Measurements from ENCODE around the gene TMPRSS3.

DNA sequence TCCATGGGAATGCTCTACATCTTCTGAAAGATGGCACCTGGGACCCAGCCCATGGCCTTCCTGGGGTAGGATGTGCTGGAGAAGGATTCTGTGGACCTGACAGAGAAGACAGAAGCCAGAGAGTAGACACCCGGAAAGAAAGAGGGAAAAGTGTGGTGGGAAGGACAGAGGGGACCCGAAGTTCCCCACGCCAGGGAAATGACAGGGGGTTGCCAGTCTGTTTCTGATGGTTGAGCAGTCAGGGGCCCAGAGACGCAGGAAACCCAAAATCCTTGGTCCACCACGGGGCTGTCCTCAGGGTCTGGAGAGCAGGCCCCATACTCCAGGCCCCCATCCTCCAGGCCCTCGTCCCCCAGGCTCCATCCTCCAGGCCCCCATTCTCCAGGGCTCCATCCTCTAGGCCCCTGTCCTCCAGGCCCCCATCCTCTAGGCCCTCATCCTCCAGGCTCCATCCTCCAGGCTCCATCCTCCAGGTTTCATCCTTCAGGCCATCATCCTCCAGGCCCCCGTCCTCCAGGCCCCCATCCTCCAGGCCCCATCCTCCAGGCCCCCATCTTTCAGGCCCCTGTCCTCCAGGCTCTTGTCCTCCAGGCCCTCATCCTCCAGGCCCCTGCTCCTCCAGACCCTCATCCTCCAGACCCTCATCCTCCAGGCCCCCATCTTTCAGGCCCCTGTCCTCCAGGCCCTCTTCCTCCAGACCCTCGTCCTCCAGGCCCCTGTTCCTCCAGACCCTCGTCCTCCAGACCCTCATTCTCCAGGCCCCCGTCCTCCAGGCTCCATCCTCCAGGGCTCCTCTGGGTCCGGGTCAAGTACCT, 44.0 kb downstream of the TMPRSS3 start:
- TF ChIP-seq, protein P1, sequence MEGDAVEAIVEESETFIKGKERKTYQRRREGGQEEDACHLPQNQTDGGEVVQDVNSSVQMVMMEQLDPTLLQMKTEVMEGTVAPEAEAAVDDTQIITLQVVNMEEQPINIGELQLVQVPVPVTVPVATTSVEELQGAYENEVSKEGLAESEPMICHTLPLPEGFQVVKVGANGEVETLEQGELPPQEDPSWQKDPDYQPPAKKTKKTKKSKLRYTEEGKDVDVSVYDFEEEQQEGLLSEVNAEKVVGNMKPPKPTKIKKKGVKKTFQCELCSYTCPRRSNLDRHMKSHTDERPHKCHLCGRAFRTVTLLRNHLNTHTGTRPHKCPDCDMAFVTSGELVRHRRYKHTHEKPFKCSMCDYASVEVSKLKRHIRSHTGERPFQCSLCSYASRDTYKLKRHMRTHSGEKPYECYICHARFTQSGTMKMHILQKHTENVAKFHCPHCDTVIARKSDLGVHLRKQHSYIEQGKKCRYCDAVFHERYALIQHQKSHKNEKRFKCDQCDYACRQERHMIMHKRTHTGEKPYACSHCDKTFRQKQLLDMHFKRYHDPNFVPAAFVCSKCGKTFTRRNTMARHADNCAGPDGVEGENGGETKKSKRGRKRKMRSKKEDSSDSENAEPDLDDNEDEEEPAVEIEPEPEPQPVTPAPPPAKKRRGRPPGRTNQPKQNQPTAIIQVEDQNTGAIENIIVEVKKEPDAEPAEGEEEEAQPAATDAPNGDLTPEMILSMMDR (IDR thresholded peaks at IDR 0.05) = no peak
- TF ChIP-seq POLR2A (IDR thresholded peaks at IDR 0.05) = no peak
